Upper lobe of right lung (tissue), 1 donor: ENCODE results near the gene HSDL2. TPM values are rescaled to one million over a fixed set of nuclear protein-coding genes. Genes with fewer than 3 reads are reported as not detected.

Source experiments
- ATAC-seq: fragments of 200-7000 bp; cut with Tn5 transposase; one replicate; pipeline ENCODE4 v1.9.1; 2020; ENCODE audit warnings: mild to moderate bottlenecking, moderate library complexity
- DNase-seq: peaks from one replicate; pipeline ENCODE4 v3.0.0-alpha.2; 2020
- H3K27ac ChIP-seq: fragments of 200-600 bp; one replicate; pipeline ENCODE4 v1.8.0; 2022
- H3K27me3 ChIP-seq: fragments of 200-600 bp; one replicate; pipeline ENCODE4 v1.8.0; 2022; ENCODE audit warnings: mild to moderate bottlenecking
- H3K36me3 ChIP-seq: fragments of 200-600 bp; one replicate; pipeline ENCODE4 v1.8.0; 2022
- H3K4me1 ChIP-seq: fragments of 200-600 bp; one replicate; pipeline ENCODE4 v1.8.0; 2022
- H3K4me3 ChIP-seq: fragments of 200-600 bp; one replicate; pipeline ENCODE4 v1.8.0; 2022; ENCODE audit warnings: mild to moderate bottlenecking
- H3K9me3 ChIP-seq: fragments of 200-600 bp; one replicate; pipeline ENCODE4 v1.8.0; 2022
- intact Hi-C: fragments of 100-400 bp; cut with DNase I; formaldehyde crosslinking; loops from one replicate; pipeline ENCODE4 v1.11.0; 2022
- total RNA-seq: library from RNA; stranded (reverse); fragmentation: NEBNext Ultra II Directional; extraction: Animal tissue kit (Norgen Biotek cat#: 25700); gene quantifications from one replicate; pipeline ENCODE4 v1.2.1, GENCODE V29; 2021
- TF ChIP-seq, protein P1 (sequence below): fragments of 200-600 bp; IDR thresholded peaks from one replicate; pipeline ENCODE4 v1.8.0; 2022; ENCODE audit warnings: antibody characterized with exemption
- donor health status: DM: no; HTN: yes; CAD: no; lungs with severe emphysema.

The HSDL2 gene
- total RNA-seq, 1 donor from 2014 or later: 56.3 TPM

DNA sequence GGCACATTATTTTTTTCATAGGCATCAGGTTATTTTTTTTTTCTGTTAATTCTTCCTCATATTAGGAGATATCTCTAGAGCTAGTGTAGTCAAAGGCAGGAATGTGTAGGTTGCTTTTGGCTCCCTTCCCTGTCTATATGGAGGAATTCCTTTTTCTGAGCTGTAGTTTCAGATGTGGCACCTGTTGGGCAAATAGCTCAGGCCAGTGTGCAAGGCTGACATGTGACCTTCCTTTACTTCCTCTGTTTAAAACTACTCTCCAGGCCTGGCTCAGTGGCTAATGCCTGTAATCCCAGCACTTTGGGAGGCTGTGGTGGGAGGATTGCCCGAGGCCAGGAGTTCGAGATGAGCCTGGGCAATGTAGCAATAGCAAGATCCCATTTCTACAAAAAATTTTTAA, 66.2 kb downstream of the HSDL2 start:
- Histone ChIP-seq H3K27ac (no peak overlapping the region), H3K27me3 (no peaks in the 10 kb centered on the region), H3K4me1 (no peaks in the 10 kb centered on the region), H3K9me3 (no peaks in the 10 kb centered on the region), H3K4me3 (no peak overlapping the region), H3K36me3 (peaks cover 6% of the 10 kb centered on the region)
- intact Hi-C loops: no loop called here
- TF ChIP-seq, protein P1, sequence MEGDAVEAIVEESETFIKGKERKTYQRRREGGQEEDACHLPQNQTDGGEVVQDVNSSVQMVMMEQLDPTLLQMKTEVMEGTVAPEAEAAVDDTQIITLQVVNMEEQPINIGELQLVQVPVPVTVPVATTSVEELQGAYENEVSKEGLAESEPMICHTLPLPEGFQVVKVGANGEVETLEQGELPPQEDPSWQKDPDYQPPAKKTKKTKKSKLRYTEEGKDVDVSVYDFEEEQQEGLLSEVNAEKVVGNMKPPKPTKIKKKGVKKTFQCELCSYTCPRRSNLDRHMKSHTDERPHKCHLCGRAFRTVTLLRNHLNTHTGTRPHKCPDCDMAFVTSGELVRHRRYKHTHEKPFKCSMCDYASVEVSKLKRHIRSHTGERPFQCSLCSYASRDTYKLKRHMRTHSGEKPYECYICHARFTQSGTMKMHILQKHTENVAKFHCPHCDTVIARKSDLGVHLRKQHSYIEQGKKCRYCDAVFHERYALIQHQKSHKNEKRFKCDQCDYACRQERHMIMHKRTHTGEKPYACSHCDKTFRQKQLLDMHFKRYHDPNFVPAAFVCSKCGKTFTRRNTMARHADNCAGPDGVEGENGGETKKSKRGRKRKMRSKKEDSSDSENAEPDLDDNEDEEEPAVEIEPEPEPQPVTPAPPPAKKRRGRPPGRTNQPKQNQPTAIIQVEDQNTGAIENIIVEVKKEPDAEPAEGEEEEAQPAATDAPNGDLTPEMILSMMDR: no peak
- ATAC-seq: peak; percentile 52
- no peak for DNase-seq

DNA sequence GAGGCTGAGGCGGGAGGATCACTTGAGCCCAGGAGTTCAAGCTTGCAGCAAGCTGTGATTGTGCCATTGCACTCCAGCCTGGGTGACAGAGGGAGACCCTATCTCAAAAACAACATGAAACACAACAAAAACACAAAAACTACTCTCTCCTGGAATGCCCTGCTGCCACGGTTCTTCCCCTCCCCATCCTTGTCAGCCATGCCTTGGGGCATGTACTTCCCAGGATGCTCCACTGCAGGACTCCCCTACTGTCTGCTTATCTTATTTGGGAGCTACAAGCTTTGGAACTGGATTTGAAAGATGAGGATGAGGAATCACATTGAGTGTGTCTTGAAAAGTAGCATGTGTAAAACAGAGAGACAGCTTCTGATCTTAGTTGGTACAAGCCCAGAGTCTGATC, 66.6 kb downstream of the HSDL2 start:
- intact Hi-C loops: no loop called here
- ATAC-seq (no peak), DNase-seq (no peak)
- no peak overlapping the region for H3K4me3 ChIP-seq
- H3K9me3 ChIP-seq: no peaks in the 10 kb centered on the region
- H3K4me1 ChIP-seq: no peaks in the 10 kb centered on the region
- H3K36me3 ChIP-seq: peaks cover 6% of the 10 kb centered on the region
- no peak overlapping the region for H3K27ac ChIP-seq
- TF ChIP-seq, protein P1: no peak
- no peaks in the 10 kb centered on the region for H3K27me3 ChIP-seq

DNA sequence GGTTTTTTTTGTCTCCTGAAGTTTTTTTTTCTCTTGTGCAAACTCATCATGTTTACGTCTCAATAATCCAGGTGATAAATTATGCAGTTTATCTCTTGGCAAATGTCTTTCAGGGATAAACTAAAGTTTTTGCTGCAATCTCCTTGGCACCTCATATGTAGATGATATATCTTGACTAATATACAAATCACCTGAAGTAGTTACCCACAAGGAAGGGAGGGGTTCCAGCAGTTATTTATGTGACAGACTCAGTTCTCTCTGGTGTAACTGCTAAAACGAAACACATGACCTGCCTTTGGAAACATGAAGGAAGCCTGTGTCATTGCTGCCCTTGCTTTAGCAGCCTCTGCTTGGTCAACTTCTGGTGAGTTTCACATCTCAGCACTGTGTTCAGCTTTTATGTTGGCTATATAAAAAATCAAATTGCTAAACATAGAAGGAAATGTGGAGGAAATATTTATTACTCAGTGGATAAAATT, 67.4 kb downstream of the HSDL2 start:
- Histone ChIP-seq H3K27me3 (no peaks in the 10 kb centered on the region), H3K4me1 (no peaks in the 10 kb centered on the region), H3K36me3 (peaks cover 6% of the 10 kb centered on the region), H3K9me3 (no peaks in the 10 kb centered on the region), H3K27ac (no peak overlapping the region), H3K4me3 (no peak overlapping the region)
- intact Hi-C loops: no loop called here
- TF ChIP-seq, protein P1: no peak
- no peak for DNase-seq
- peak; percentile 54 for ATAC-seq

DNA sequence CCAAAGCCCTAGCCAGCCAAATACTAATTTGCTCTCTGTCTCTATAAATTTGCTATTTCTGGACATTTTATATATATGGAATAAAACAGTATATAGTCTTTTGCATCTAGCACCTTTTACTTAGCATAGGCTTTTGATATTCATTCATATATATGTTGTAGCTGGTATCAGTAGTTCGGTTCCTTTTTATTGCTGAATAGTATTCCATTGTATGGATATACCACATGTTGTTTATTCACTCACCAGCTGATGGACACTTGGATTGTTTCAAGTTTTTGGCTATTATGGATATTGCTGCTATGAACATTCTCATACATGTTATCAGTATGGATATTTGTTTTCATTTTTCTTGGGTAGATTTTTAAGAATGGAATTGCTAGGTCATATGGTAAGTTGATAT, 82.9 kb downstream of the HSDL2 start:
- H3K4me3 ChIP-seq: no peak overlapping the region
- no peaks in the 10 kb centered on the region for H3K27me3 ChIP-seq
- DNase-seq (no peak), ATAC-seq (no peak)
- no peaks in the 10 kb centered on the region for H3K4me1 ChIP-seq
- peaks cover 65% of the 10 kb centered on the region for H3K36me3 ChIP-seq
- H3K27ac ChIP-seq: no peak overlapping the region
- TF ChIP-seq, protein P1: no peak
- intact Hi-C loops: no loop called here
- H3K9me3 ChIP-seq: no peaks in the 10 kb centered on the region

DNA sequence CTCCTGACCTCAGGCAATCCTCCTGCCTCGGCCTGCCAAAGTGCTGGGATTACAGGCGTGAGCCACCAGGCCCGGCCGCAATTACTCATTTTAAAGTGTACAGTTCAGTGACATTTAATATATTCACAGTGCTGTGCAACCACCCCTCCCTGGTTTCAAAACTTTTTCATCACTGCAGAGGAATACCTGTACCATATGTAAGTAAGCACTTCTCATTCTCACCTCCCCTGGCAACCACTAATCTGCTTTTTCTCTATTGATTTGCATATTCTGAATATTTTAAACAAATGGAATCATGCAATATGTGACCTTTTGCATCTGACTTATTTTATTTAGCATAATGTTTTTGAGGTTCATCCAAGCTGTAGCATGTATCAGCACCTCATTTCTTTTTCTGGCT, 85.4 kb downstream of the HSDL2 start:
- peaks cover 61% of the 10 kb centered on the region for H3K36me3 ChIP-seq
- no peaks in the 10 kb centered on the region for H3K9me3 ChIP-seq
- DNase-seq (no peak), ATAC-seq (no peak)
- H3K27me3 ChIP-seq: no peaks in the 10 kb centered on the region
- intact Hi-C loops: no loop called here
- no peak overlapping the region for H3K27ac ChIP-seq
- no peaks in the 10 kb centered on the region for H3K4me1 ChIP-seq
- no peak overlapping the region for H3K4me3 ChIP-seq
- TF ChIP-seq, protein P1: no peak

DNA sequence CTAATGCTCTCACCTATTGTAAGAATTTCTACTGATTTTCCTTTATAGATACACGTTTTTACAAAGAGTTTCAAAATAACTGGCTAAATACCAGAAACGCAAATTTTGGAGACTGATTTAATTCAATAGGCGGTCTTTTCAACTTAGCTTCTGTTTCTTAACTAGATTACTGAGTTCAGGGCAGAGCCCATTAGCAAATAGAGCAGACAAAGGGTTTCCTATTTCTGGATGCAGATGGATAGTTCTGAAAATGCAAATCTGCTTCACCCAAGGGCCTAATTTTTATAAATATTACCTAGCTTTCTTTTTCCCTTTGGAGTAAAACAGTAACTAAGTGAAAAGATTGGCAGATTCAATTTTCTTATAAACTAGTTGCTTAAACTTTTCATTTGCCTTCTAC, 93.1 kb downstream of the HSDL2 start:
- no peak for ATAC-seq
- no peak overlapping the region for H3K27ac ChIP-seq
- DNase-seq: no peak
- peaks cover 27% of the 10 kb centered on the region for H3K36me3 ChIP-seq
- intact Hi-C loops: no loop called here
- no peaks in the 10 kb centered on the region for H3K9me3 ChIP-seq
- no peak overlapping the region for H3K4me3 ChIP-seq
- H3K27me3 ChIP-seq: no peaks in the 10 kb centered on the region
- TF ChIP-seq, protein P1: no peak
- H3K4me1 ChIP-seq: no peaks in the 10 kb centered on the region
